Lower leg skin (tissue), 3 donors: ENCODE measurements around the gene OR6C76.

Experiments
- POLR2A ChIP-seq, 2 donors: fragments of 450-650 bp; IDR thresholded peaks; one replicate each; pipeline ENCODE4 v1.6.1; 2016 to 2017; ENCODE audit warnings: antibody characterized with exemption in 2 of 2, mild to moderate bottlenecking in 1 of 2, moderate library complexity in 1 of 2
- TF ChIP-seq, protein P1 (sequence below), 3 donors: fragments of 450-650 bp; IDR thresholded peaks; one replicate each; pipeline ENCODE4 v1.5.1; 2016; ENCODE audit warnings: antibody characterized with exemption in 3 of 3, mild to moderate bottlenecking in 3 of 3, moderate library complexity in 2 of 3

DNA sequence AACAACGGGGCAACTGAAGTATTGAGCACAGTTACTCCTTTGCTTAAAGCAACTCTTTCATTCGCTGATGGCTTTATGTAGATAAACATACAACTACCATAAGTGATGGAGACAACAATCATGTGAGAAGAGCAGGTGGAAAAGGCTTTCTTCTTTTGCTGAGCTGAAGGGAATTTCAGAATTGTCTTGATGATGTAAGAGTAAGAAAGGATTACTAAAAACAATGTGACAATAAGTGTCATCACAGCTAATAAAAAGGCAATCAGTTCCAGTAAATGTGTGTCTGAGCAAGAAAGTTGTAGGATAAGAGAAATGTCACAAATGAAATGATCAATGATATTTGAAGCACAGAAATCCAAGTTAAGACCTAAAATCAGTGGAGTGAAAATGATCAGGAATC lies 43.2 kb downstream of the OR6C76 start:
- TF ChIP-seq, protein P1, sequence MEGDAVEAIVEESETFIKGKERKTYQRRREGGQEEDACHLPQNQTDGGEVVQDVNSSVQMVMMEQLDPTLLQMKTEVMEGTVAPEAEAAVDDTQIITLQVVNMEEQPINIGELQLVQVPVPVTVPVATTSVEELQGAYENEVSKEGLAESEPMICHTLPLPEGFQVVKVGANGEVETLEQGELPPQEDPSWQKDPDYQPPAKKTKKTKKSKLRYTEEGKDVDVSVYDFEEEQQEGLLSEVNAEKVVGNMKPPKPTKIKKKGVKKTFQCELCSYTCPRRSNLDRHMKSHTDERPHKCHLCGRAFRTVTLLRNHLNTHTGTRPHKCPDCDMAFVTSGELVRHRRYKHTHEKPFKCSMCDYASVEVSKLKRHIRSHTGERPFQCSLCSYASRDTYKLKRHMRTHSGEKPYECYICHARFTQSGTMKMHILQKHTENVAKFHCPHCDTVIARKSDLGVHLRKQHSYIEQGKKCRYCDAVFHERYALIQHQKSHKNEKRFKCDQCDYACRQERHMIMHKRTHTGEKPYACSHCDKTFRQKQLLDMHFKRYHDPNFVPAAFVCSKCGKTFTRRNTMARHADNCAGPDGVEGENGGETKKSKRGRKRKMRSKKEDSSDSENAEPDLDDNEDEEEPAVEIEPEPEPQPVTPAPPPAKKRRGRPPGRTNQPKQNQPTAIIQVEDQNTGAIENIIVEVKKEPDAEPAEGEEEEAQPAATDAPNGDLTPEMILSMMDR (IDR thresholded peaks at IDR 0.05) = no peak
- TF ChIP-seq POLR2A (IDR thresholded peaks at IDR 0.05) = no peak
